ENCODE measurements around the gene FERMT2.

The FERMT2 gene

DNA sequence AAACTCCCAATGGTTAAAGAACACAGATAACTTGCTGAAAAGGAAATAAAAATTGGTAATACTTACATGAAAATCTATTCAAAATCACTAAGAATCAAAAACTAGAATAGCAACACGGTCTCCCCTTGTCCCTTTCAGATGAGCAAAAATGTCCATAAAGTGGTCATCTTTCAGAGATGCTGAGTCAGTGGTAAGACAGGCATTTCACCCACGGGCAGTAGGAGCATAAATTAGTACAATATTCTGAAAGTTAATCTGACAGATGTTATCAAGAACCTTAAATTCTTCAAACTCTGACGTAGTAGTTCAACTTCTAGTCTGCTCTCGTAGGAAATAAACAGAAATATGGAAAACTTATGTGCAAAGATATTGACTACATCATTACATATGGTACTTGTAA, 126.4 kb downstream of the FERMT2 start:
- DNase-seq (ENCODE audit: low spot score): no peak

DNA sequence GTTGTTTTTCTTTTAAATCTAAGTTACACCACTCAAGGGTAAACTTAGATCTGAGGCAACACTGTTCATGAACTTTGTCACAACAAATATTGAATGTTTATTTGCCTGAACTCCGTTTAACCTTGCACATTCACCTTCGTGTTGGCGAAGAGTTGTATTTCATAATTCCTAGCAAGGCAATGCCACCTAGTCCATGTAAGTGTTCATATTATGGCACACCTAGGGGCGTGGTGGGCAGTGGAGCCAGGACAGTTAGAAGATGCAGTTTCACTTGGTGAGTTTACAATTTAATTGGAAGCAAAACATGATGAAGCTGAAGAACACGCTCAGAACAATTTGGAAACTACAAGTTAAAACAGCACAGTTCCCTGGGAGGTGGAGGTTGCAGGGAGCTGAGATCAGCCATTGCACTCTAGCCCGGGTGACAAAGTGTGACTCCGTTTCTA, 129.0 kb downstream of the FERMT2 start:
- DNase-seq (ENCODE audit: low spot score): no peak

GRCh38 chr14:52808101-52808500, 142.7 kb downstream of the FERMT2 start:
- DNase-seq (ENCODE audit: low spot score): no peak

Measured in ecto neural progenitor cell (in vitro differentiated cells).